HuH-7 (cell line): ENCODE measurements around the gene ANO1.
A peak's percentile ranks its signal among the peaks of the same experiment; 100 is the strongest.

ENCODE experiments used
- DNase-seq: peaks from one replicate; pipeline ENCODE4 v3.0.0; 2011; ENCODE audit warnings: low spot score

The ANO1 gene

GRCh38 chr11:70164705-70165104 lies 86.6 kb downstream of the ANO1 start:
- DNase-seq = no peak

GRCh38 chr11:70167120-70167519 lies 89.0 kb downstream of the ANO1 start:
- no peak for DNase-seq

GRCh38 chr11:70167723-70168404 lies 89.7 kb downstream of the ANO1 start:
- no peak for DNase-seq

GRCh38 chr11:70168405-70168754 lies 90.3 kb downstream of the ANO1 start:
- no peak for DNase-seq

GRCh38 chr11:70169127-70169526 lies 91.0 kb downstream of the ANO1 start:
- no peak for DNase-seq

GRCh38 chr11:70169632-70170031 lies 91.5 kb downstream of the ANO1 start:
- DNase-seq = no peak

GRCh38 chr11:70170596-70171210 lies 92.6 kb downstream of the ANO1 start:
- DNase-seq = no peak

- peak; percentile 67 for DNase-seq
Measured at GRCh38 chr11:70173018-70173417, 94.9 kb downstream of the ANO1 start.

GRCh38 chr11:70174547-70175235 lies 96.6 kb downstream of the ANO1 start:
- DNase-seq = no peak

GRCh38 chr11:70175236-70175698 lies 97.2 kb downstream of the ANO1 start:
- no peak for DNase-seq

GRCh38 chr11:70176940-70177689 lies 99.0 kb downstream of the ANO1 start:
- DNase-seq = peak; percentile 98

GRCh38 chr11:70180906-70181305 lies 102.8 kb downstream of the ANO1 start:
- DNase-seq = no peak

GRCh38 chr11:70182266-70182665 lies 104.1 kb downstream of the ANO1 start:
- no peak for DNase-seq

- DNase-seq = no peak
Measured at GRCh38 chr11:70183032-70183431, 104.9 kb downstream of the ANO1 start.

- DNase-seq = no peak
Measured at GRCh38 chr11:70183483-70184176, 105.5 kb downstream of the ANO1 start.

- DNase-seq = no peak
Measured at GRCh38 chr11:70184396-70184795, 106.3 kb downstream of the ANO1 start.

- DNase-seq = no peak
Measured at GRCh38 chr11:70185348-70186055, 107.4 kb downstream of the ANO1 start.

GRCh38 chr11:70186420-70186819 lies 108.3 kb downstream of the ANO1 start:
- DNase-seq = no peak

- no peak for DNase-seq
Measured at GRCh38 chr11:70186936-70187335, 108.8 kb downstream of the ANO1 start.

GRCh38 chr11:70187771-70188170 lies 109.7 kb downstream of the ANO1 start:
- no peak for DNase-seq

- no peak for DNase-seq
Measured at GRCh38 chr11:70189622-70190021, 111.5 kb downstream of the ANO1 start.
